Activated CD4-positive, alpha-beta T cell treated with anti-CD3 and anti-CD28 coated beads, Interleukin-10, Interleukin-2, amounts not matched to agents 100 ng/mL and 50 ng/mL, durations not matched to agents 16 hours and 8 hours (primary cell): Measurements from ENCODE around the gene HSD3B1.
"Not testable (repeated sequence)": the region's sequence is repeated elsewhere in the genome, so short reads cannot be mapped to it uniquely, and the experiment has no call there.

ENCODE experiments used
- DNase-seq: peaks from one replicate; pipeline ENCODE4 v3.0.0-alpha.2; 2020

HSD3B1 gene

GRCh38 chr1:119492763-119493162, 14.2 kb upstream of the HSD3B1 start:
- no peak for DNase-seq

GRCh38 chr1:119504831-119505230, 2.2 kb upstream of the HSD3B1 start:
- no peak for DNase-seq

- no peak for DNase-seq
Measured at GRCh38 chr1:119510046-119510445, 3.0 kb downstream of the HSD3B1 start.

GRCh38 chr1:119515221-119515620, 8.2 kb downstream of the HSD3B1 start:
- no peak for DNase-seq

GRCh38 chr1:119516247-119516646, 9.2 kb downstream of the HSD3B1 start:
- no peak for DNase-seq

- DNase-seq, result no peak
Measured at GRCh38 chr1:119516680-119517079, 9.7 kb downstream of the HSD3B1 start.

GRCh38 chr1:119517667-119518066, 10.7 kb downstream of the HSD3B1 start:
- not testable (repeated sequence) for DNase-seq

GRCh38 chr1:119531606-119532323, 24.8 kb downstream of the HSD3B1 start:
- no peak for DNase-seq

GRCh38 chr1:119532324-119532910, 25.4 kb downstream of the HSD3B1 start:
- no peak for DNase-seq

GRCh38 chr1:119535381-119535780, 28.4 kb downstream of the HSD3B1 start:
- DNase-seq, result no peak

GRCh38 chr1:119537966-119538365, 31.0 kb downstream of the HSD3B1 start:
- DNase-seq, result no peak

- DNase-seq, result no peak
Measured at GRCh38 chr1:119539636-119540035, 32.6 kb downstream of the HSD3B1 start.

- no peak for DNase-seq
Measured at GRCh38 chr1:119541389-119541788, 34.4 kb downstream of the HSD3B1 start.

GRCh38 chr1:119542492-119542946, 35.5 kb downstream of the HSD3B1 start:
- no peak for DNase-seq

- DNase-seq, result peak; percentile 11
Measured at GRCh38 chr1:119544165-119544762, 37.3 kb downstream of the HSD3B1 start.

GRCh38 chr1:119546641-119547040, 39.6 kb downstream of the HSD3B1 start:
- no peak for DNase-seq

- no peak for DNase-seq
Measured at GRCh38 chr1:119547306-119547705, 40.3 kb downstream of the HSD3B1 start.

- DNase-seq, result no peak
Measured at GRCh38 chr1:119547805-119548204, 40.8 kb downstream of the HSD3B1 start.

GRCh38 chr1:119549719-119550132, 42.7 kb downstream of the HSD3B1 start:
- peak; percentile 62 for DNase-seq

- DNase-seq, result no peak
Measured at GRCh38 chr1:119550381-119550780, 43.4 kb downstream of the HSD3B1 start.

GRCh38 chr1:119551218-119551617, 44.2 kb downstream of the HSD3B1 start:
- DNase-seq, result no peak

GRCh38 chr1:119552656-119553055, 45.6 kb downstream of the HSD3B1 start:
- DNase-seq, result not testable (repeated sequence)

GRCh38 chr1:119553302-119554071, 46.5 kb downstream of the HSD3B1 start:
- DNase-seq, result not testable (repeated sequence)
